Measurements from ENCODE around the gene DBP. TPM values are rescaled to one million over a fixed set of nuclear protein-coding genes. Genes with fewer than 3 reads are reported as not detected.

The DBP gene
- total RNA-seq, 1 donor from 2014 or later = 2.9 TPM

GRCh38 chr19:48627201-48627864 lies 9.8 kb downstream of the DBP start:
- H3K9me3 Mint-ChIP-seq (ENCODE audit: unreplicated experiment) = peaks cover 14% of the 10 kb centered on the region
- H3K27me3 Mint-ChIP-seq (ENCODE audit: unreplicated experiment) = peaks cover 10% of the 10 kb centered on the region
- no peak for TF ChIP-seq CTCF (IDR thresholded peaks at IDR 0.05; ENCODE audit: partially characterized antibody, unreplicated experiment)
- no peak overlapping the region for H3K27ac Mint-ChIP-seq (ENCODE audit: unreplicated experiment)
- peak overlapping the region; percentile 20 for H3K4me3 Mint-ChIP-seq (ENCODE audit: unreplicated experiment)
- H3K4me1 Mint-ChIP-seq (ENCODE audit: low read depth, unreplicated experiment) = peaks cover 21% of the 10 kb centered on the region
- DNase-seq = no peak
- no peaks in the 10 kb centered on the region for H3K36me3 Mint-ChIP-seq (ENCODE audit: unreplicated experiment)

- Mint-ChIP-seq H3K27me3 (ENCODE audit: unreplicated experiment) (peaks cover 12% of the 10 kb centered on the region), H3K27ac (ENCODE audit: unreplicated experiment) (no peak overlapping the region), H3K36me3 (ENCODE audit: unreplicated experiment) (no peaks in the 10 kb centered on the region), H3K4me3 (ENCODE audit: unreplicated experiment) (peak overlapping the region; percentile 98), H3K9me3 (ENCODE audit: unreplicated experiment) (peaks cover 13% of the 10 kb centered on the region), H3K4me1 (ENCODE audit: low read depth, unreplicated experiment) (peaks cover 27% of the 10 kb centered on the region)
- no peak for DNase-seq
- TF ChIP-seq CTCF (IDR thresholded peaks at IDR 0.05; ENCODE audit: partially characterized antibody, unreplicated experiment) = no peak
Observed at GRCh38 chr19:48625891-48626327, 11.3 kb downstream of the DBP start.

GRCh38 chr19:48624791-48625723 lies 12.1 kb downstream of the DBP start:
- H3K27ac Mint-ChIP-seq (ENCODE audit: unreplicated experiment) = peak overlapping the region; percentile 90
- peaks cover 24% of the 10 kb centered on the region for H3K4me1 Mint-ChIP-seq (ENCODE audit: low read depth, unreplicated experiment)
- H3K36me3 Mint-ChIP-seq (ENCODE audit: unreplicated experiment) = no peaks in the 10 kb centered on the region
- peaks cover 13% of the 10 kb centered on the region for H3K9me3 Mint-ChIP-seq (ENCODE audit: unreplicated experiment)
- H3K4me3 Mint-ChIP-seq (ENCODE audit: unreplicated experiment) = peak overlapping the region; percentile 98
- H3K27me3 Mint-ChIP-seq (ENCODE audit: unreplicated experiment) = peaks cover 12% of the 10 kb centered on the region
- TF ChIP-seq CTCF (IDR thresholded peaks at IDR 0.05; ENCODE audit: partially characterized antibody, unreplicated experiment) = no peak
- peak; percentile 54 for DNase-seq

- H3K27ac Mint-ChIP-seq (ENCODE audit: unreplicated experiment) = peak overlapping the region; percentile 100
- H3K36me3 Mint-ChIP-seq (ENCODE audit: unreplicated experiment) = no peaks in the 10 kb centered on the region
- H3K4me3 Mint-ChIP-seq (ENCODE audit: unreplicated experiment) = peak overlapping the region; percentile 98
- TF ChIP-seq CTCF (IDR thresholded peaks at IDR 0.05; ENCODE audit: partially characterized antibody, unreplicated experiment) = no peak
- H3K9me3 Mint-ChIP-seq (ENCODE audit: unreplicated experiment) = peaks cover 15% of the 10 kb centered on the region
- peaks cover 12% of the 10 kb centered on the region for H3K27me3 Mint-ChIP-seq (ENCODE audit: unreplicated experiment)
- peaks cover 28% of the 10 kb centered on the region for H3K4me1 Mint-ChIP-seq (ENCODE audit: low read depth, unreplicated experiment)
- DNase-seq = peak; percentile 100
Observed at GRCh38 chr19:48624067-48624594, 13.0 kb downstream of the DBP start.
